Measurements from ENCODE around the gene IL31RA.

The IL31RA gene

DNA sequence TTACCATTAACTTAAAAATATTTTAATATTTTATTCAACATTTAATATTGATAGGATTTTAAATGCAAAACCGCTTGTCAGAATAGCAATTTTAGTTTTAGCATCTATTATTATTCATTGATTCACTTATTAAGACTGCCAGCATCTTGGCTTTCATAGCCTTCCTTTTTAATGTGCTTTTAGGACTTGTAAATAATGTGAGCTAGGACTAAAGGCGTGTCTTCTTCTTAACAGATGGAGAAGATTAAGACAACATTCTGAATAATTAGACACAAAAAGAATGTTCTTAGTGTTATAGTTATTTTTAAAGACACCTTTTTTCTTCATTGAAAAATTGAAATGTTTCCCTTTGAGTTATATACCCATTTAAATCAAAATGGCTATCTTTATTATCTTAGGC lies 6.9 kb downstream of the IL31RA start:
- no peak for DNase-seq

GRCh38 chr5:55860288-55860687 lies 9.1 kb downstream of the IL31RA start:
- DNase-seq = no peak

DNA sequence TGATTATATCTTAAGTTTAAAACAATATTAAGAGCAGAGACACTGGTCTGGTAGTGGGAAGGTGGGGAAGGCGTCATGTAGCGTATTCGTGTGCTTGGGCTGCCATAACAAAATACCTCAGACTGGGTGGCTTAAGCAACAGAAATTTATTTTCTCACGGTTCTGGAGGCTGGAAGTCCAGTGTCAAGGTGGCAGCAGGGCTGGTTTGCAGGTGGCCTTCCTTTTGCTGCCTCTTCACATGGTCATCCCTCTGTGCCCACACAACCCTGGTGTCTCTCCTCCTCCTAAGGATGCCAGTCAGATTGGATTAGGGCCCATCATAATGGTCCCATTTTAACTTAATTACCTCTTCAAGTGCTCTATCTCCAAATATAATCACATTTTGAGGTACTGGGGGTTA lies 9.6 kb downstream of the IL31RA start:
- no peak for DNase-seq

- no peak for DNase-seq
These were observed 13.7 kb downstream of the IL31RA start for GRCh38 chr5:55864606-55865541.

DNA sequence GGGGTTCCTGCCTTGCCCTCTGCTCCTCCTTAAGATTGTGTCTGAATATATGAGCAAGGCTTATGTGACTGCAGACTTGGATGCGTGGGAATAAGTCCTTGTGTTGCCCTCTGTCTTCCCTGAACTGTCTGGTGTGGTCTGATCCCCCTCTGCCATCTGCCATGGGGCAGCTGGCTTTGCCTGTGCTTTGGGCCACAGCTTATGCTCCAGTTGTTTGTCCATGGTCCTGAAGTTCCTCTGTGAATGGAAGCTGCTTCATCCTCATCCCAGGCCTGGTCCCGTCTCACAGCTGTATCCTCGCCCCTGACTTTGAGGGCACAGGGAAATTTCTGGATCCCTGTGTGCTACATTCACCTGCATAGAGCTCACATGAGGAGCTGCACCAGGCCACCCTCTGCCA lies 14.7 kb downstream of the IL31RA start:
- DNase-seq = no peak

GRCh38 chr5:55866485-55866884 lies 15.3 kb downstream of the IL31RA start:
- DNase-seq = no peak

DNA sequence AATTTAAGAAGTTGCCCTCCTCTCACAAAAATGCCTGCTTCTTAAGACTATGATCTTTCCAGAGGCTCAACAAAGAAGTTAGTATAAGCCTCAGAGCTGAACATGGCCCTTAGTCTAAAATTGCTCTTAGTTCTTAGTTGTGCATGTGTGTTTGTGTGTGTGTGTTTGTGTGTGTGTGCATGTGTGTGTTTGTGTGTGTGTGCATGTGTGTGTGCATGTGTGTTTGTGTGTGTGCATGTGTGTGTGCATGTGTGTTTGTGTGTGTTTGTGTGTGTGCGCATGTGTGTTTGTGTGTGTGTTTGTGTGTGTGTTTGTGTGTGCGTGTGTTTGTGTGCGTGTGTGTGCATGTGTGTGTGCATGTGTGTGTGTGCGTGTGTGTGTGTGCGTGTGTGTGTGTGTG lies 15.8 kb downstream of the IL31RA start:
- no peak for DNase-seq

- DNase-seq = peak in 9 of 56 donors; percentile 0 to 34 (median 5)
These were observed 17.7 kb downstream of the IL31RA start for GRCh38 chr5:55868846-55869245.

GRCh38 chr5:55869847-55870246 lies 18.7 kb downstream of the IL31RA start:
- no peak for DNase-seq

GRCh38 chr5:55873234-55873633 lies 22.1 kb downstream of the IL31RA start:
- no peak for DNase-seq

DNA sequence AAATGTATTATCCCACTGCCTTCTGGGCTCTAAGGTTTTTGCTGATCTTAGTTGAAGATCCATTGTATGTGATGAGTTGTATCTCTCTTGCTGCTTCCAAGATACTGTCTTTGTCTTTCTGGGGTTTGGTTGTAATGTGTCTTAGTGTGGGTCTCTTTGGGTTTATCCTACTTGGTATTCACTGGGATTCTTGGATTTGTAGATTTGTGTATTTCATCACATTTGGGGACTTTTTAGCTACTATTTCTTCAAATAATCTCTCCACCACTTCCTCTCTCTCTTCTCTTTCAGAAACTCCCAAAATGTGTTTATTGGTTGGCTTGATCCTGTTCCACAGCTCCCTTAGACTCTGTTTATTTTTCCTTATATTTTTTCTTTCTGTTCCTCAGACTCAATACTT lies 26.5 kb downstream of the IL31RA start:
- DNase-seq = no peak

DNA sequence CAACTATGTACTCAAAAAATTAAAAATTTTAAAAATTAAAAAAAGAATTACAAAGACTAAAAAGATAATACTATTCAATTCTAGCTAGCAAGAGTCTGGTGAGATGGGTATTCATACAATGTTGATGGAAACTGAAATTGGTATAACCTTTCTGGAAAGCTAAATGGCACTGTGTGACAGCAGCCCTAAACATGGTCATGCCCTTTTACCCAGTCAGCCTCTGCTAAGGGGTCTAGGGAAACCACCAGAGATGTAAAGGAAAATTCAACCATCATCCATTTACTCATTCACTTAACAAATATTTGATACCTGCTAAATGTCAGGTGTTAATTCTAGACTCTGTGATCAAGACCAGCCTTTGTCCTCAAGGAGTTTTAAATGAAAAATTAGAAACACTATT lies 29.3 kb downstream of the IL31RA start:
- DNase-seq = no peak

DNA sequence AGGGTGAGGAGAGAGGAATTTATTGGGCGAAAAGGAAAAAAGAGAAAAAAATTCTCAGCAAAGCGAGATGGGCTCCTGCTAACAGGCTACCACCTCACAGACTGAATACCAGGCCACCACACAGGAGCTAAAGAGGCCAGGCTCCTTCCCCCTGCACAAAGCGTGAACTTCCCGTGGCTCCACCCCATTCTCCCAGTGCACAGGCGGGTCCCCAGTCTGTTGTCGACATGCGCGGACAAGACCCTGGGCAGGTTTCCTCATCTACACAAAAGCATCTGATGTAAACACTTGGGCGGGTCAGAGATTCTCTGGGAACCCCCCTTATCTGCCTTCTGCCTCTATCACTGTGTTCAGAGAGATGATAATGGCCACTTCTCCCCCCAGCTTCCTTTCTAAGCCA lies 34.2 kb downstream of the IL31RA start:
- no peak for DNase-seq

- no peak for DNase-seq
These were observed 37.0 kb downstream of the IL31RA start for GRCh38 chr5:55888205-55888604.

GRCh38 chr5:55892479-55892878 lies 41.3 kb downstream of the IL31RA start:
- no peak for DNase-seq

- DNase-seq = no peak
These were observed 43.0 kb downstream of the IL31RA start for GRCh38 chr5:55894135-55894534.

DNA sequence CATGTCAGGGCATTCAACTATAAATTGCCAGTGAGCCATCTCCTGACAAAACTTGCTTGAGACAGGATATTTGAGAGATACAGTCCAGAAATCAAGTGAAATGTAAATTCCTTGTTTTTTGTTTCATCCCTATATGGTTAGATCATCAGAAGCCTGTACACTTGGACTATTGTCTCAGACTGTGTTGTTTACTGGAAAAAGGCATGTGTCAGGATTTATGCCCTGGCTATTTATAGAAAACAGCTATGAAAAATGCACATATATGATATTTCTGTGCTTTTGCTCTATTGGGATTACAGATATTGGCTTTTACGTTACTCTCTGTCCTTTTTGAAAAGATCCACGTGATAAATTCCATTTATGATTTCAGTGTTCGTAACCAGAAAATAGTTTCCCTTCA lies 44.2 kb downstream of the IL31RA start:
- no peak for DNase-seq

GRCh38 chr5:55896238-55896637 lies 45.1 kb downstream of the IL31RA start:
- no peak for DNase-seq

GRCh38 chr5:55896663-55897062 lies 45.5 kb downstream of the IL31RA start:
- no peak for DNase-seq

DNA sequence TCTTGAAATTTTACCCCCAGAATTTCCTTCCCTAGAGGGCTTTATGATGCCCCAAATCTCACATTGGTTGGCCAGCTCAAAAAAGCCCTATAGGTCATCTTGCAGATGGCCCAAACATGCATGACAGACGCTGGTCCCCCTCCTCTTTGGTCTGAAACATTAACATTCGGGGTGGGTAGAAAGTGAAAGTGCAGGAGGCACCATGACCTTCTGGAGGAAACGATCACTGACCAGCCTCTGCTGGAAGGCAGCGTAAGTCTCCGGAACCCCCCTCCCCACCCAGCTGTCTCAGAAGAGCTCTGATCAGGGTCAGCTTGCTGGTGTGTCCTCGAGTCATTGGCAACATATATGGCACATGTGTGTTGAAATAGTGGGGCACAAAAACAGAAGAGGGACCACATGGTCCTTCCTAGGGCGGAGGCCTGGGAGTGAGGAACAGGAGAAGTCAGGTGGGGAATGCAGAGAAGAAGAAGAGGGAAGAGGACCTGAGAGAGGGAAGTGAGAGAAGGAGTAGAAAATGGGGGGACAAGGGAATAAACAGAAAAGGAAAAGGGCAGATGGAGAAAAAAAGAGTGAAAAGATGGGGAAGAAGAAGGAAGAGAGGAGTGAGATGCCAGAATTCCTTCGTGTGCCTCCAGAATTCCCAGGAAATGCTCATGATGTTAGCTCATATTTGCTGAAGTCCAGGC lies 46.2 kb downstream of the IL31RA start:
- no peak for DNase-seq

- no peak for DNase-seq
These were observed 46.7 kb downstream of the IL31RA start for GRCh38 chr5:55897905-55898304.

DNA sequence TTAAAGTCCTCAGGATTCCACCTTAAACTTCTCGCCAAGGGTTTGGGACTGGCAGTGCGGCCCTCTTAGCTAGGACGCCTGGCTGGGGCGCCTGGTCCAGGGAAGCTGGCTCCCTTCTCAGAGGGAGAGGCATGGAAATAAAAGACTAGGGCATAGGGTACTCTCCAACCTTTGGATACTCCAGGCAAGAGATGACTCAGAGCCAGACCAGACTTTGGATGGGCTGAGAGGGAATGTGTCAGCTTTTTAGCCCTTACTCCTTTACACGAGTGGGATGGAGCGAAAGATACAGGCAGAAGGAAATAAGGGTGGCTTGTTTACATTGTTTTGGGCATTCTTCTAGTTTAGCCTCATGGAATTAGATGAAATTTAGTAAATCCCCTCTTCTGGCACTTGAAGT lies 48.2 kb downstream of the IL31RA start:
- no peak for DNase-seq

- no peak for DNase-seq
These were observed 48.9 kb downstream of the IL31RA start for GRCh38 chr5:55900068-55900467.

Data from nucleus accumbens (tissue), 56 donors.